Measurements from ENCODE around the gene PPP6R1. TPM values are rescaled to one million over a fixed set of nuclear protein-coding genes. Genes with fewer than 3 reads are reported as not detected.

Gene PPP6R1
- total RNA-seq, 1 donor from 2014 or later = 32.5 TPM

Other genes starting within 250 kb of the PPP6R1 start
- not detected in 2 replicates for gene GP6, start 220.8 kb downstream of the PPP6R1 start, total RNA-seq
- 10.6 and 13.8 TPM in 2 replicates for gene RDH13, start 195.9 kb downstream of the PPP6R1 start, total RNA-seq
- gene EPS8L1, start 183.1 kb downstream of the PPP6R1 start, total RNA-seq = 4.7 and 7.5 TPM in 2 replicates
- 34.8 and 37.1 TPM in 2 replicates for gene PPP1R12C, start 141.4 kb downstream of the PPP6R1 start, total RNA-seq
- 2.0 and 2.3 TPM in 2 replicates for gene TNNT1, start 109.8 kb downstream of the PPP6R1 start, total RNA-seq
- gene TNNI3, start 101.3 kb downstream of the PPP6R1 start, total RNA-seq = not detected in 2 replicates
- 0.32 and 0.73 TPM in 2 replicates for gene DNAAF3, start 92.4 kb downstream of the PPP6R1 start, total RNA-seq
- gene SYT5, start 78.7 kb downstream of the PPP6R1 start, total RNA-seq = not detected in 2 replicates
- gene PTPRH, start 49.5 kb downstream of the PPP6R1 start, total RNA-seq = 0.46 and 1.2 TPM in 2 replicates
- 0.73 and 1.1 TPM in 2 replicates for gene TMEM86B, start 30.3 kb downstream of the PPP6R1 start, total RNA-seq
- gene HSPBP1, start 21.1 kb upstream of the PPP6R1 start, total RNA-seq = 30.1 and 37.8 TPM in 2 replicates
- 0.07 and 0.40 TPM in 2 replicates for gene BRSK1, start 25.0 kb upstream of the PPP6R1 start, total RNA-seq
- gene TMEM150B, start 66.3 kb upstream of the PPP6R1 start, total RNA-seq = not detected in 2 replicates
- 4.3 and 4.8 TPM in 2 replicates for gene KMT5C, start 80.9 kb upstream of the PPP6R1 start, total RNA-seq
- gene COX6B2, start 95.7 kb upstream of the PPP6R1 start, total RNA-seq = not detected in 2 replicates
- not detected in 2 replicates for gene GARIN5B, start 104.2 kb upstream of the PPP6R1 start, total RNA-seq
- gene IL11, start 111.4 kb upstream of the PPP6R1 start, total RNA-seq = 0.33 TPM in 1 of 2 replicates, not detected in the other
- not detected in 2 replicates for gene TMEM190, start 117.8 kb upstream of the PPP6R1 start, total RNA-seq
- gene TMEM238, start 125.3 kb upstream of the PPP6R1 start, total RNA-seq = 0.21 and 0.46 TPM in 2 replicates
- gene RPL28, start 126.9 kb upstream of the PPP6R1 start, total RNA-seq = 208 and 256 TPM in 2 replicates
- 150 and 327 TPM in 2 replicates for gene UBE2S, start 148.8 kb upstream of the PPP6R1 start, total RNA-seq
- gene SHISA7, start 184.3 kb upstream of the PPP6R1 start, total RNA-seq = not detected in 2 replicates
- 36.0 and 63.3 TPM in 2 replicates for gene ISOC2, start 202.6 kb upstream of the PPP6R1 start, total RNA-seq
- gene C19orf85, start 205.7 kb upstream of the PPP6R1 start, total RNA-seq = not detected in 2 replicates
- gene ZNF628, start 217.6 kb upstream of the PPP6R1 start, total RNA-seq = 0.99 and 1.1 TPM in 2 replicates
- gene NAT14, start 226.2 kb upstream of the PPP6R1 start, total RNA-seq = 9.8 and 21.2 TPM in 2 replicates
- 0.11 and 0.13 TPM in 2 replicates for gene SSC5D, start 229.4 kb upstream of the PPP6R1 start, total RNA-seq

All from pulmonary artery endothelial cell (primary cell).